GM20000 (cell line): ENCODE data around the gene KIFBP.

Source experiments
- DNase-seq: peaks from one replicate; pipeline ENCODE4 v3.0.0; 2012; ENCODE audit warnings: low spot score
- CTCF ChIP-seq: IDR thresholded peaks from 2 replicates; pipeline ENCODE4 v1.5.1; 2012; ENCODE audit warnings: mild to moderate bottlenecking, control low read depth; ENCODE audit errors: extremely low read depth, missing control alignments

Gene KIFBP

GRCh38 chr10:69061305-69062161 is 72.9 kb downstream of the KIFBP start:
- no peak for TF ChIP-seq CTCF
- DNase-seq: no peak

GRCh38 chr10:69062901-69063300 is 74.3 kb downstream of the KIFBP start:
- no peak for TF ChIP-seq CTCF

GRCh38 chr10:69064762-69065328 is 76.2 kb downstream of the KIFBP start:
- TF ChIP-seq CTCF: no peak
- DNase-seq: no peak

More at GRCh38 chr10:69062901-69063300, 74.3 kb downstream of the KIFBP start:
- DNase-seq: no peak

- DNase-seq: peak; percentile 65
- TF ChIP-seq CTCF: no peak
These were observed 77.1 kb downstream of the KIFBP start for GRCh38 chr10:69065406-69066361.
